ENCODE data around the gene TOMM6. TPM values are rescaled to one million over a fixed set of nuclear protein-coding genes. Genes with fewer than 3 reads are reported as not detected.

The TOMM6 gene
- polyA plus RNA-seq, 1 of the 3 experiments (the other 2 are of a cell fraction), result 493 TPM

- WGBS (ENCODE audit: low lambda C conversion rate), result 100% methylated on average over 4 of the region's 6 CpGs
- ChIA-PET POLR2A (no interaction called here), CTCF (interaction anchor here (0.6 to 1.9 kb wide), 3 partner anchors 9 to 390 kb away, joined by 3 to 6 read pairs (median 3); no protein-coding TSS in a partner anchor)
- no peaks in the 10 kb centered on the region for H3F3A ChIP-seq (replicated peaks; ENCODE audit: insufficient read depth)
- no peaks in the 10 kb centered on the region for H4K20me1 ChIP-seq (ENCODE audit: insufficient read depth)
- H3K9ac ChIP-seq, result no peak overlapping the region
- H3K4me2 ChIP-seq, result no peak overlapping the region
- H3K27ac ChIP-seq (ENCODE audit: low read depth in 2 of 2, low read length in 1 of 2), result no peak overlapping the region
- H3K36me3 ChIP-seq (replicated peaks in 1 of 2; ENCODE audit: control insufficient read depth in 1 of 2, insufficient read depth in 2 of 2, low read length in 1 of 2), result no peaks in the 10 kb centered on the region
- H3K9me3 ChIP-seq, result no peaks in the 10 kb centered on the region
- H3K4me1 ChIP-seq (ENCODE audit: control insufficient read depth in 1 of 2, insufficient read depth in 2 of 2, low read depth in 1 of 2, low read length in 1 of 2), result peaks cover 0 to 6% of the 10 kb centered on the region in 2 experiments; a peak in 1 of 4 replicates
- TF ChIP-seq RFX5 (IDR thresholded peaks at IDR 0.05; ENCODE audit: low read length) (no peak), FOXM1 (IDR thresholded peaks at IDR 0.05; ENCODE audit: low read depth) (no peak), MAX (IDR thresholded peaks at IDR 0.05; ENCODE audit: low read depth) (no peak), TAF1 (IDR thresholded peaks at IDR 0.05; ENCODE audit: borderline replicate concordance, low read depth, low read length) (no peak), REST (IDR thresholded peaks at IDR 0.05; ENCODE audit: low read depth, low read length) (no peak), RAD21 (IDR thresholded peaks at IDR 0.05; ENCODE audit: low read length) (no peak), MEF2A (IDR thresholded peaks at IDR 0.05; ENCODE audit: borderline replicate concordance, low read depth) (no peak), YY1 (IDR thresholded peaks at IDR 0.05; ENCODE audit: low read depth) (no peak), TEAD4 (IDR thresholded peaks at IDR 0.05; ENCODE audit: borderline replicate concordance, insufficient read depth) (no peak)
- no peak overlapping the region for H3K4me3 ChIP-seq (ENCODE audit: low read depth in 2 of 2, low read length in 1 of 2)
- H3K27me3 ChIP-seq (ENCODE audit: insufficient read depth), result no peaks in the 10 kb centered on the region
- DNase-seq, result no peak
- no peaks in the 10 kb centered on the region for H3K79me2 ChIP-seq (ENCODE audit: insufficient read depth)
- H2AFZ ChIP-seq (ENCODE audit: low read depth), result no peak overlapping the region
- H3K9me2 ChIP-seq, result no peaks in the 10 kb centered on the region
Observed at GRCh38 chr6:41757271-41757670, 30.2 kb upstream of the TOMM6 start.

- ChIA-PET CTCF (interaction anchor here (1.1 to 1.5 kb wide), 2 partner anchors 23 to 391 kb away, joined by 3 to 5 read pairs; partner anchors contain the start of gene TFEB), POLR2A (no interaction called here)
- H3K4me1 ChIP-seq (ENCODE audit: control insufficient read depth in 1 of 2, insufficient read depth in 2 of 2, low read depth in 1 of 2, low read length in 1 of 2), result peaks cover 0 to 6% of the 10 kb centered on the region in 2 experiments; a peak in 1 of 4 replicates
- H3K9me2 ChIP-seq, result no peaks in the 10 kb centered on the region
- WGBS (ENCODE audit: low lambda C conversion rate), result 71% methylated on average over 6 of the region's 8 CpGs
- no peaks in the 10 kb centered on the region for H4K20me1 ChIP-seq (ENCODE audit: insufficient read depth)
- H3K27me3 ChIP-seq (ENCODE audit: insufficient read depth), result no peaks in the 10 kb centered on the region
- H3K9ac ChIP-seq, result no peak overlapping the region
- H3K36me3 ChIP-seq (replicated peaks in 1 of 2; ENCODE audit: control insufficient read depth in 1 of 2, insufficient read depth in 2 of 2, low read length in 1 of 2), result no peaks in the 10 kb centered on the region
- H3F3A ChIP-seq (replicated peaks; ENCODE audit: insufficient read depth), result no peaks in the 10 kb centered on the region
- no peaks in the 10 kb centered on the region for H3K79me2 ChIP-seq (ENCODE audit: insufficient read depth)
- no peak overlapping the region for H3K4me2 ChIP-seq
- H2AFZ ChIP-seq (ENCODE audit: low read depth), result no peak overlapping the region
- H3K4me3 ChIP-seq (ENCODE audit: low read depth in 2 of 2, low read length in 1 of 2), result no peak overlapping the region
- no peak for DNase-seq
- H3K9me3 ChIP-seq, result no peaks in the 10 kb centered on the region
- no peak overlapping the region for H3K27ac ChIP-seq (ENCODE audit: low read depth in 2 of 2, low read length in 1 of 2)
- no peak for TF ChIP-seq GABPA (IDR thresholded peaks at IDR 0.05; ENCODE audit: low read depth)
- TF ChIP-seq POLR2AphosphoS5 (IDR thresholded peaks at IDR 0.05; ENCODE audit: low read depth, low read length), result no peak
- no peak for TF ChIP-seq RAD21 (IDR thresholded peaks at IDR 0.05; ENCODE audit: low read length)
- no peak for TF ChIP-seq NRF1 (IDR thresholded peaks at IDR 0.05; ENCODE audit: low read depth, low read length)
- no peak for TF ChIP-seq CHD2 (IDR thresholded peaks at IDR 0.05; ENCODE audit: low read length, partially characterized antibody)
Observed at GRCh38 chr6:41757931-41758640, 29.4 kb upstream of the TOMM6 start.

All from SK-N-SH (cell line).